SK-N-SH treated with all-trans-retinoic acid at 6 μM for 48 hours (cell line): ENCODE results near the gene CPLANE2.
"Not testable (repeated sequence)": the region's sequence is repeated elsewhere in the genome, so short reads cannot be mapped to it uniquely, and the experiment has no call there.

Experiments used
- ATAC-seq: fragments of 200-7000 bp; cut with Tn5 transposase; 3 replicates; pipeline ENCODE4 v1.9.1; 2020; ENCODE audit warnings: mild to moderate bottlenecking, moderate library complexity
- BACH2 ChIP-seq: fragments of 250-450 bp; sonication (Bioruptor Pico); IDR thresholded peaks from 2 replicates; pipeline ENCODE4 v1.9.0; 2021; ENCODE audit warnings: mild to moderate bottlenecking, borderline replicate concordance
- ESRRG ChIP-seq: fragments of 250-450 bp; sonication (Bioruptor Pico); IDR thresholded peaks from 2 replicates; pipeline ENCODE4 v1.6.1; 2021; ENCODE audit warnings: mild to moderate bottlenecking
- GLIS3 ChIP-seq: fragments of 250-450 bp; sonication (Bioruptor Pico); IDR thresholded peaks from 2 replicates; pipeline ENCODE4 v1.5.0; 2020; ENCODE audit warnings: mild to moderate bottlenecking, moderate library complexity
- ISL1 ChIP-seq: fragments of 250-450 bp; sonication (Bioruptor Pico); IDR thresholded peaks from 2 replicates; pipeline ENCODE4 v2.1.2; 2022; ENCODE audit warnings: mild to moderate bottlenecking, moderate library complexity
- PPARA ChIP-seq: fragments of 250-450 bp; sonication (Bioruptor Pico); IDR thresholded peaks from 2 replicates; pipeline ENCODE4 v1.5.0; 2020; ENCODE audit warnings: mild to moderate bottlenecking, borderline replicate concordance
- RARB ChIP-seq: fragments of 250-450 bp; sonication (Bioruptor Pico); IDR thresholded peaks from 2 replicates; pipeline ENCODE4 v1.8.0; 2021; ENCODE audit warnings: mild to moderate bottlenecking, moderate library complexity
- SNAI2 ChIP-seq: fragments of 250-450 bp; sonication (Bioruptor Pico); IDR thresholded peaks from 2 replicates; pipeline ENCODE4 v1.5.0; 2020; ENCODE audit warnings: mild to moderate bottlenecking, moderate library complexity
- TCF4 ChIP-seq: fragments of 250-450 bp; sonication (Bioruptor Pico); IDR thresholded peaks from 2 replicates; pipeline ENCODE4 v1.8.0; 2021; ENCODE audit warnings: mild to moderate bottlenecking, moderate library complexity, borderline replicate concordance
- TOX ChIP-seq: fragments of 250-450 bp; sonication (Bioruptor Pico); IDR thresholded peaks from 2 replicates; pipeline ENCODE4 v1.8.0; 2021; ENCODE audit warnings: mild to moderate bottlenecking, moderate library complexity, borderline replicate concordance
- ZC3H10 ChIP-seq: fragments of 250-450 bp; sonication (Bioruptor Pico); IDR thresholded peaks from 2 replicates; pipeline ENCODE4 v1.5.1; 2021; ENCODE audit warnings: mild to moderate bottlenecking, moderate library complexity
- ZFP3 ChIP-seq: fragments of 250-450 bp; sonication (Bioruptor Pico); IDR thresholded peaks from 2 replicates; pipeline ENCODE4 v1.5.0; 2020; ENCODE audit warnings: mild to moderate bottlenecking, moderate library complexity
- ZFP30 ChIP-seq: fragments of 450-650 bp; formaldehyde crosslinking; IDR thresholded peaks from 2 replicates; pipeline ENCODE4 v1.5.0; 2022; ENCODE audit warnings: mild to moderate bottlenecking, moderate library complexity
- ZNF565 ChIP-seq: fragments of 450-650 bp; formaldehyde crosslinking; conservative IDR thresholded peaks from 2 replicates; pipeline ENCODE4 v1.5.0; 2020; ENCODE audit warnings: low read depth, mild to moderate bottlenecking, moderate library complexity
- ZNF70 ChIP-seq: fragments of 450-650 bp; formaldehyde crosslinking; IDR thresholded peaks from 2 replicates; pipeline ENCODE4 v1.5.0; 2020; ENCODE audit warnings: mild to moderate bottlenecking, moderate library complexity
- ZNF8 ChIP-seq: fragments of 450-650 bp; formaldehyde crosslinking; IDR thresholded peaks from 2 replicates; pipeline ENCODE4 v1.5.0; 2020; ENCODE audit warnings: mild to moderate bottlenecking, moderate library complexity
- TF ChIP-seq, protein P1 (sequence below): fragments of 250-450 bp; sonication (Bioruptor Pico); IDR thresholded peaks from 2 replicates; pipeline ENCODE4 v1.8.0; 2020; ENCODE audit warnings: mild to moderate bottlenecking, moderate library complexity, borderline replicate concordance
- TF ChIP-seq, protein P2 (sequence below): fragments of 250-450 bp; sonication (Bioruptor Pico); IDR thresholded peaks from 2 replicates; pipeline ENCODE4 v1.5.1; 2020; ENCODE audit warnings: low read depth, mild to moderate bottlenecking, moderate library complexity
- TF ChIP-seq, protein P3 (sequence below): fragments of 250-450 bp; sonication (Bioruptor Pico); IDR thresholded peaks from 2 replicates; pipeline ENCODE4 v1.8.0; 2021; ENCODE audit warnings: low read depth, mild to moderate bottlenecking, moderate library complexity, borderline replicate concordance
- TF ChIP-seq, protein P4 (sequence below): fragments of 250-450 bp; sonication (Bioruptor Pico); IDR thresholded peaks from 2 replicates; pipeline ENCODE4 v1.5.0; 2020; ENCODE audit warnings: mild to moderate bottlenecking, moderate library complexity

CPLANE2 gene

DNA sequence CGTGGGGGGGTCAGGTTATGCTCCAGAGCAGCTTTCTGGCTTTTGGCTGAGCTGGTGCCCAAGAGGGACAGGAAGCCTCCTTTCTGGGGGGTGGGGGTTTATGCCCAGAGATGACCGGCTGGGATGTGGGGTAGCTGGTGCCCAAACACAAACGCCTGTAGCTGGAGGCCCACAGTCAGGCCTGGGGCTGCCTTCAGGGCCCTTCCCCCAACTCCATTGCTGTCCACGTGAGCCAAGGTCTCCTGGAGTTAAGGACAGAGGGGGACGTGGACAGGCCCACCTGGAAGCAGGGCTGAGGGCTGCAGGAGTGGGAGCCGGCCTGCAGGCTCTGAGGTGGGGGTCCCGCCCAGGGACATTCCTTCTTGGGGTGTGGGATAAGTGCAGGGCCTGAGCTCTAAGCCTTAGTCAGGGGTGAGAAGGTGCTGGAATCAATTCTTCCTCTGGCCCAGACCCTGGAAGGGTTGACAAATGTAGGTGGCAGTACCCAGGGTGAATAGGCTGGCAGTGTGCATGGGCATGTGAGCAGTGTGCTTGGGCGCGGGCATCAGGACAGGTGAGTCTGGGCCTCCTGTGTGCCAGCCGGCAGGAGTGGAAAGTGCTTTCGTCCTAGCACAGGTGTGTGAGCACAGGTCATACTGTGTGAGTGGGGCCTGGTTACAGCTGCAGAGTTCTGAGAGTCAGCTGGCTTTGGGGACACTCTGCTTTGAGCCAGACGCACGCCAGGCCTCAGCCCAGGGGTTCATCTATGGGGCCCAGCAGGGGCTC, 6.8 kb downstream of the CPLANE2 start:
- no peak for ATAC-seq
- no peak for TF ChIP-seq ESRRG (CRISPR knock-in tag)
- no peak for TF ChIP-seq BACH2 (CRISPR knock-in tag)
- no peak for TF ChIP-seq ZFP3 (CRISPR knock-in tag)
- no peak for TF ChIP-seq PPARA (CRISPR knock-in tag)
- no peak for TF ChIP-seq RARB (CRISPR knock-in tag)
- TF ChIP-seq ISL1 (CRISPR knock-in tag): no peak
- TF ChIP-seq TOX (CRISPR knock-in tag): no peak
- TF ChIP-seq TCF4: no peak
- no peak for TF ChIP-seq GLIS3
- TF ChIP-seq, protein P1, sequence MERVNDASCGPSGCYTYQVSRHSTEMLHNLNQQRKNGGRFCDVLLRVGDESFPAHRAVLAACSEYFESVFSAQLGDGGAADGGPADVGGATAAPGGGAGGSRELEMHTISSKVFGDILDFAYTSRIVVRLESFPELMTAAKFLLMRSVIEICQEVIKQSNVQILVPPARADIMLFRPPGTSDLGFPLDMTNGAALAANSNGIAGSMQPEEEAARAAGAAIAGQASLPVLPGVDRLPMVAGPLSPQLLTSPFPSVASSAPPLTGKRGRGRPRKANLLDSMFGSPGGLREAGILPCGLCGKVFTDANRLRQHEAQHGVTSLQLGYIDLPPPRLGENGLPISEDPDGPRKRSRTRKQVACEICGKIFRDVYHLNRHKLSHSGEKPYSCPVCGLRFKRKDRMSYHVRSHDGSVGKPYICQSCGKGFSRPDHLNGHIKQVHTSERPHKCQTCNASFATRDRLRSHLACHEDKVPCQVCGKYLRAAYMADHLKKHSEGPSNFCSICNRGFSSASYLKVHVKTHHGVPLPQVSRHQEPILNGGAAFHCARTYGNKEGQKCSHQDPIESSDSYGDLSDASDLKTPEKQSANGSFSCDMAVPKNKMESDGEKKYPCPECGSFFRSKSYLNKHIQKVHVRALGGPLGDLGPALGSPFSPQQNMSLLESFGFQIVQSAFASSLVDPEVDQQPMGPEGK (CRISPR knock-in tag): no peak
- TF ChIP-seq ZNF8 (CRISPR knock-in tag): no peak
- TF ChIP-seq, protein P2, sequence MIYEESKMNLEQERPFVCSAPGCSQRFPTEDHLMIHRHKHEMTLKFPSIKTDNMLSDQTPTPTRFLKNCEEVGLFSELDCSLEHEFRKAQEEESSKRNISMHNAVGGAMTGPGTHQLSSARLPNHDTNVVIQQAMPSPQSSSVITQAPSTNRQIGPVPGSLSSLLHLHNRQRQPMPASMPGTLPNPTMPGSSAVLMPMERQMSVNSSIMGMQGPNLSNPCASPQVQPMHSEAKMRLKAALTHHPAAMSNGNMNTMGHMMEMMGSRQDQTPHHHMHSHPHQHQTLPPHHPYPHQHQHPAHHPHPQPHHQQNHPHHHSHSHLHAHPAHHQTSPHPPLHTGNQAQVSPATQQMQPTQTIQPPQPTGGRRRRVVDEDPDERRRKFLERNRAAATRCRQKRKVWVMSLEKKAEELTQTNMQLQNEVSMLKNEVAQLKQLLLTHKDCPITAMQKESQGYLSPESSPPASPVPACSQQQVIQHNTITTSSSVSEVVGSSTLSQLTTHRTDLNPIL (CRISPR knock-in tag): no peak

DNA sequence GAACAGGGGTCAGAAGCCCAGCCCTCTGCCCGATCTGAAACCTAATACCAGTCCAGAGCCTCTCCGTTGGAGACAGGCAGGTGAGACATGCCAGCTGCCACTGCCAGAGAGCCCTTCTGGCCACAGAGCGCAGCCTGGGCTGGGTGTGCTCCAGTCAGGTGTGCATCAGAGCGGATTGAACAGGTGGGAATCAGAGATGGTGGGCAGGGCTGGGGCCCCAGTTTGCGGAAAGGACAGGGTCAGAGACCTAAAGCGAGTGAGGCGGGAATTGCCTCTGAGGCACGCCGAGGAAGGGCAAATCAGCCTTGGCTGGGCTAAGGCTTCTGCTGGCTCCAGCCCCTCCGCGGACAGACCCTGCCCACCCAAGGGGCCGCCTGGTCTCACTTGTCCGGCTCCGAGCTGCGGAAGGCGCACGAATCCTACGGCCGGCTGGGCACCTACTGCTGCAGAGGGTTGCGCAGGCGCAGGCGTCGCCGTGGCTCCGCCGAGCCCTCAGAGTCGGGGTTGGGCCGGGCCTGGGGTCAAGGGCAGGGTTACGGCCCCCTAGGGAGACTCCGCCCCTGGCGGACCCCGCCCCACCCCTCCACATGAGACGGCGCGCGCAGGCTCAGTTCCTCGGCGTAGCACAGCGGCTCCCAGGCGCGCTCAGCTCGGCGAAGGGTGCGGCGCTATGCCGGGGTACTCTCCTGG, 10.3 kb downstream of the CPLANE2 start:
- ATAC-seq: no peak
- TF ChIP-seq GLIS3 (no peak), PPARA (CRISPR knock-in tag) (no peak), SNAI2 (CRISPR knock-in tag) (no peak)

DNA sequence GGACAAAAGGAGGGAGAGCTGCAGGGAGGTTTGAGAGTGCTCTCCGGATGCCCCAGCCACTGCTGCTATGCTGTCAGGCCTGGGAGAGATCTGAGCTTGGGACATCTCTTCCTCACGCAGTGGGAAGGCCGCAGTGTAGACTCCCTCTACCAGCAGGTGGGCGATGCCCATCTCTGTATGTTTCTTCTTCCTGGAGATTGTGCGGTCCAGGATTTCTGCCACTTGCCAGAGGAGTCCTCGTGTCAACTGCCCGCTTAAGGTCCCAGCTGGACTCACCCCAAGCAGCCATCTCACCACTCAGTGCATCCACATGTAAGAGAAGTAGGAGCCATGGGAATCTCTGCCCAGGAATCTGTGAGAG, 10.9 kb downstream of the CPLANE2 start:
- ATAC-seq: no peak
- TF ChIP-seq GLIS3 (no peak), ZFP3 (CRISPR knock-in tag) (no peak), TCF4 (no peak), ESRRG (CRISPR knock-in tag) (no peak), ZNF565 (CRISPR knock-in tag) (no peak)
- TF ChIP-seq, protein P1 (CRISPR knock-in tag): no peak
- TF ChIP-seq, protein P3, sequence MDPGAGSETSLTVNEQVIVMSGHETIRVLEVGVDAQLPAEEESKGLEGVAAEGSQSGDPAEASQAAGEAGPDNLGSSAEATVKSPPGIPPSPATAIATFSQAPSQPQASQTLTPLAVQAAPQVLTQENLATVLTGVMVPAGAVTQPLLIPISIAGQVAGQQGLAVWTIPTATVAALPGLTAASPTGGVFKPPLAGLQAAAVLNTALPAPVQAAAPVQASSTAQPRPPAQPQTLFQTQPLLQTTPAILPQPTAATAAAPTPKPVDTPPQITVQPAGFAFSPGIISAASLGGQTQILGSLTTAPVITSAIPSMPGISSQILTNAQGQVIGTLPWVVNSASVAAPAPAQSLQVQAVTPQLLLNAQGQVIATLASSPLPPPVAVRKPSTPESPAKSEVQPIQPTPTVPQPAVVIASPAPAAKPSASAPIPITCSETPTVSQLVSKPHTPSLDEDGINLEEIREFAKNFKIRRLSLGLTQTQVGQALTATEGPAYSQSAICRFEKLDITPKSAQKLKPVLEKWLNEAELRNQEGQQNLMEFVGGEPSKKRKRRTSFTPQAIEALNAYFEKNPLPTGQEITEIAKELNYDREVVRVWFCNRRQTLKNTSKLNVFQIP: no peak
- TF ChIP-seq, protein P4, sequence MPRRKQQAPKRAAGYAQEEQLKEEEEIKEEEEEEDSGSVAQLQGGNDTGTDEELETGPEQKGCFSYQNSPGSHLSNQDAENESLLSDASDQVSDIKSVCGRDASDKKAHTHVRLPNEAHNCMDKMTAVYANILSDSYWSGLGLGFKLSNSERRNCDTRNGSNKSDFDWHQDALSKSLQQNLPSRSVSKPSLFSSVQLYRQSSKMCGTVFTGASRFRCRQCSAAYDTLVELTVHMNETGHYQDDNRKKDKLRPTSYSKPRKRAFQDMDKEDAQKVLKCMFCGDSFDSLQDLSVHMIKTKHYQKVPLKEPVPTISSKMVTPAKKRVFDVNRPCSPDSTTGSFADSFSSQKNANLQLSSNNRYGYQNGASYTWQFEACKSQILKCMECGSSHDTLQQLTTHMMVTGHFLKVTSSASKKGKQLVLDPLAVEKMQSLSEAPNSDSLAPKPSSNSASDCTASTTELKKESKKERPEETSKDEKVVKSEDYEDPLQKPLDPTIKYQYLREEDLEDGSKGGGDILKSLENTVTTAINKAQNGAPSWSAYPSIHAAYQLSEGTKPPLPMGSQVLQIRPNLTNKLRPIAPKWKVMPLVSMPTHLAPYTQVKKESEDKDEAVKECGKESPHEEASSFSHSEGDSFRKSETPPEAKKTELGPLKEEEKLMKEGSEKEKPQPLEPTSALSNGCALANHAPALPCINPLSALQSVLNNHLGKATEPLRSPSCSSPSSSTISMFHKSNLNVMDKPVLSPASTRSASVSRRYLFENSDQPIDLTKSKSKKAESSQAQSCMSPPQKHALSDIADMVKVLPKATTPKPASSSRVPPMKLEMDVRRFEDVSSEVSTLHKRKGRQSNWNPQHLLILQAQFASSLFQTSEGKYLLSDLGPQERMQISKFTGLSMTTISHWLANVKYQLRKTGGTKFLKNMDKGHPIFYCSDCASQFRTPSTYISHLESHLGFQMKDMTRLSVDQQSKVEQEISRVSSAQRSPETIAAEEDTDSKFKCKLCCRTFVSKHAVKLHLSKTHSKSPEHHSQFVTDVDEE (CRISPR knock-in tag): no peak
- TF ChIP-seq, all 23 proteins: peak for 0

DNA sequence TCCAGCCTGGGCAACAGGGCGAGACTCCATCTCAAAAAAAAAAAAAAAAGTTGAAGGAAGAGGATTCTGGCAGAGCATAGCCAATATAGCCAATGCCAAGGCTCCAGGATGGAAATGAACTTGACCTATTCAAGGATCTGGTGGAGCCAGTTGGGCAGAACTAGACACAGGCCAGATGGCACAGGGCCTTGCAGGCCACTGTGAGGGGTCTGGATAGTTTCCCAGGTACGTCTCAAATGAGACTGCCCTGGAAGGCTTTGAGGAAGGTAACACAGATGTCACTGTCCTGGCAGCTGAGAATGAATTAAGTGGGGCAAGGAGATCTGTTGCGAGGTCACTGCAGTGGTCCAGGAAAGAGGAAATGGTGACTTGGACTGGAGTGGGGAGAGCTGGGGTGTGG, 12.5 kb downstream of the CPLANE2 start:
- ATAC-seq: no peak
- TF ChIP-seq PPARA (CRISPR knock-in tag) (no peak), ZFP30 (CRISPR knock-in tag) (no peak), ZC3H10 (no peak), ZFP3 (CRISPR knock-in tag) (no peak), ISL1 (CRISPR knock-in tag) (no peak), BACH2 (CRISPR knock-in tag) (no peak), ZNF70 (no peak), GLIS3 (no peak)
- TF ChIP-seq, protein P3: no peak
- TF ChIP-seq, protein P2 (CRISPR knock-in tag): no peak

DNA sequence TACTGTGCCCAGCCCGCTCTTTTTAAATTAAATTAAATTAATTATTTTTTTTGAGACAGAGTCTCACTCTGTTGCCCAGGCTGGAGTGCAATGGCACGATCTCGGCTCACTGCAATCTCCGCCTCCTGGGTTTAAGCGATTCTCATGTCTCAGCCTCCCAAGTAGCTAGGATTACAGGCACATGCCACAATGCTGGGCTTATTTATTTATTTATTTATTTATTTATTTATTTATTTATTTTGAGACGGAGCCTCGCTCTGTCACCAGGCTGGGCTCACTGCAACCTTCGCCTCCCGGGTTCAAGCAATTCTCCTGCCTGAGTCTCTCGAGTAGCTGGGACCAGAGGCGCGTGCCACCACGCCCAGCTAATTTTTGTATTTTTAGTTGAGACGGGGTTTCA, 14.3 kb downstream of the CPLANE2 start:
- not testable (repeated sequence) for ATAC-seq
